Hematopoietic multipotent progenitor cell treated with erythropoietin and hydrocortisone succinate and interleukin-3 and kit ligand, for 17 days (in vitro differentiated cells): Measurements from ENCODE around the gene RCAN3.
"Not testable (repeated sequence)": the region's sequence is repeated elsewhere in the genome, so short reads cannot be mapped to it uniquely, and the experiment has no call there.

ENCODE experiments used
- DNase-seq: peaks from one replicate; pipeline ENCODE4 v3.0.0-alpha.2; 2015; ENCODE audit warnings: low spot score

Gene RCAN3

GRCh38 chr1:24486331-24487065 is 16.1 kb upstream of the RCAN3 start:
- DNase-seq = no peak

GRCh38 chr1:24487455-24487854 is 15.2 kb upstream of the RCAN3 start:
- no peak for DNase-seq

GRCh38 chr1:24488159-24488558 is 14.5 kb upstream of the RCAN3 start:
- not testable (repeated sequence) for DNase-seq

- no peak for DNase-seq
Observed at GRCh38 chr1:24489674-24490073, 13.0 kb upstream of the RCAN3 start.

GRCh38 chr1:24490101-24490781 is 12.4 kb upstream of the RCAN3 start:
- no peak for DNase-seq

GRCh38 chr1:24491577-24492360 is 10.9 kb upstream of the RCAN3 start:
- DNase-seq = no peak

GRCh38 chr1:24492935-24493334 is 9.7 kb upstream of the RCAN3 start:
- not testable (repeated sequence) for DNase-seq

- no peak for DNase-seq
Observed at GRCh38 chr1:24493785-24494184, 8.9 kb upstream of the RCAN3 start.

- DNase-seq = no peak
Observed at GRCh38 chr1:24498589-24498988, 4.0 kb upstream of the RCAN3 start.

GRCh38 chr1:24500448-24501048 is 2.1 kb upstream of the RCAN3 start:
- no peak for DNase-seq

- DNase-seq = no peak
Observed at GRCh38 chr1:24501371-24502064, 1.1 kb upstream of the RCAN3 start.

- no peak for DNase-seq
Observed at GRCh38 chr1:24502065-24502708, 449 bp upstream of the RCAN3 start.

- no peak for DNase-seq
Observed at GRCh38 chr1:24503059-24503751, 569 bp downstream of the RCAN3 start.

GRCh38 chr1:24503870-24504523 is 1.4 kb downstream of the RCAN3 start:
- DNase-seq = no peak

GRCh38 chr1:24504560-24504959 is 1.9 kb downstream of the RCAN3 start:
- DNase-seq = no peak

GRCh38 chr1:24505816-24506215 is 3.2 kb downstream of the RCAN3 start:
- no peak for DNase-seq

GRCh38 chr1:24506691-24507381 is 4.2 kb downstream of the RCAN3 start:
- DNase-seq = no peak

GRCh38 chr1:24507405-24507804 is 4.8 kb downstream of the RCAN3 start:
- DNase-seq = no peak

GRCh38 chr1:24508911-24509310 is 6.3 kb downstream of the RCAN3 start:
- no peak for DNase-seq

GRCh38 chr1:24513706-24514105 is 11.1 kb downstream of the RCAN3 start:
- DNase-seq = no peak
